WTC11 (cell line): ENCODE results near the gene PIWIL4. TPM values are rescaled to one million over a fixed set of nuclear protein-coding genes. Genes with fewer than 3 reads are reported as not detected.

Experiments used
- CBFB ChIP-seq: sonication (generic); formaldehyde crosslinking; IDR thresholded peaks from 2 replicates; pipeline ENCODE4 v1.8.1; 2022; ENCODE audit warnings: mild to moderate bottlenecking, low read depth, missing genetic modification reagents
- CREB1 ChIP-seq: sonication (generic); formaldehyde crosslinking; IDR thresholded peaks from 2 replicates; pipeline ENCODE4 v1.8.0; 2023; ENCODE audit warnings: mild to moderate bottlenecking, missing genetic modification reagents
- EMX1 ChIP-seq: fragments of 250-450 bp; sonication (Bioruptor Pico); IDR thresholded peaks from 2 replicates; pipeline ENCODE4 v1.8.0; 2021; ENCODE audit warnings: mild to moderate bottlenecking
- FOXJ3 ChIP-seq: sonication (generic); formaldehyde crosslinking; IDR thresholded peaks from 2 replicates; pipeline ENCODE4 v1.9.0; 2021; ENCODE audit warnings: missing genetic modification reagents, mild to moderate bottlenecking, borderline replicate concordance
- FOXK1 ChIP-seq: sonication (generic); formaldehyde crosslinking; IDR thresholded peaks from 2 replicates; pipeline ENCODE4 v1.8.0; 2022; ENCODE audit warnings: mild to moderate bottlenecking, moderate library complexity, missing genetic modification reagents
- GRHL2 ChIP-seq: fragments of 250-450 bp; sonication (Bioruptor Pico); IDR thresholded peaks from 2 replicates; pipeline ENCODE4 v1.8.0; 2022; ENCODE audit warnings: mild to moderate bottlenecking, moderate library complexity; ENCODE audit not compliant: insufficient replicate concordance, severe bottlenecking
- MXD4 ChIP-seq: fragments of 250-450 bp; sonication (Bioruptor Pico); IDR thresholded peaks from 2 replicates; pipeline ENCODE4 v1.8.0; 2021; ENCODE audit warnings: mild to moderate bottlenecking, moderate library complexity, borderline replicate concordance
- MYBL2 ChIP-seq: sonication (generic); formaldehyde crosslinking; IDR thresholded peaks from 2 replicates; pipeline ENCODE4 v1.8.1; 2023; ENCODE audit warnings: mild to moderate bottlenecking, moderate library complexity, missing genetic modification reagents
- NFATC4 ChIP-seq: fragments of 250-450 bp; sonication (Bioruptor Pico); IDR thresholded peaks from 2 replicates; pipeline ENCODE4 v1.9.0; 2021; ENCODE audit warnings: mild to moderate bottlenecking
- NR1H2 ChIP-seq: sonication (generic); formaldehyde crosslinking; IDR thresholded peaks from 2 replicates; pipeline ENCODE4 v1.9.0; 2021; ENCODE audit warnings: mild to moderate bottlenecking, moderate library complexity, missing genetic modification reagents
- NR2C2 ChIP-seq: sonication (generic); formaldehyde crosslinking; IDR thresholded peaks from 2 replicates; pipeline ENCODE4 v1.8.0; 2022; ENCODE audit warnings: mild to moderate bottlenecking, missing genetic modification reagents
- RORB ChIP-seq: fragments of 250-450 bp; sonication (Bioruptor Pico); IDR thresholded peaks from 2 replicates; pipeline ENCODE4 v1.9.0; 2021; ENCODE audit warnings: mild to moderate bottlenecking
- TCF7 ChIP-seq: sonication (generic); formaldehyde crosslinking; IDR thresholded peaks from 2 replicates; pipeline ENCODE4 v1.8.0; 2022; ENCODE audit warnings: mild to moderate bottlenecking, low read depth, missing genetic modification reagents, moderate library complexity
- TEAD4 ChIP-seq: sonication (generic); formaldehyde crosslinking; IDR thresholded peaks from 2 replicates; pipeline ENCODE4 v1.8.0; 2022; ENCODE audit warnings: mild to moderate bottlenecking, missing genetic modification reagents
- TP53 ChIP-seq: sonication (generic); formaldehyde crosslinking; IDR thresholded peaks from 2 replicates; pipeline ENCODE4 v1.8.1; 2023; ENCODE audit warnings: mild to moderate bottlenecking, missing genetic modification reagents
- ZBTB21 ChIP-seq: sonication (generic); formaldehyde crosslinking; IDR thresholded peaks from 2 replicates; pipeline ENCODE4 v1.8.1; 2023; ENCODE audit warnings: mild to moderate bottlenecking, missing genetic modification reagents, borderline replicate concordance
- ZNF317 ChIP-seq: sonication (generic); formaldehyde crosslinking; IDR thresholded peaks from 2 replicates; pipeline ENCODE4 v1.8.1; 2023; ENCODE audit warnings: low read depth, mild to moderate bottlenecking, moderate library complexity, missing genetic modification reagents, borderline replicate concordance
- ZNF423 ChIP-seq: fragments of 250-450 bp; sonication (Bioruptor Pico); IDR thresholded peaks from 2 replicates; pipeline ENCODE4 v2.1.2; 2022; ENCODE audit warnings: mild to moderate bottlenecking, moderate library complexity
- ZNF671 ChIP-seq: fragments of 250-450 bp; sonication (Bioruptor Pico); IDR thresholded peaks from 2 replicates; pipeline ENCODE4 v1.8.0; 2021; ENCODE audit warnings: mild to moderate bottlenecking
- total RNA-seq: library from RNA; stranded (reverse); gene quantifications from 3 replicates; pipeline ENCODE4 v1.2.3, GENCODE V29; 2021
- TF ChIP-seq, protein P1 (sequence below): sonication (generic); formaldehyde crosslinking; IDR thresholded peaks from 2 replicates; pipeline ENCODE4 v1.8.1; 2023; ENCODE audit warnings: mild to moderate bottlenecking, missing genetic modification reagents
- TF ChIP-seq, protein P2 (sequence below): fragments of 250-450 bp; sonication (Bioruptor Pico); IDR thresholded peaks from 2 replicates; pipeline ENCODE4 v1.9.0; 2021; ENCODE audit warnings: mild to moderate bottlenecking
- TF ChIP-seq, protein P3 (sequence below): sonication (generic); formaldehyde crosslinking; IDR thresholded peaks from 2 replicates; pipeline ENCODE4 v1.8.0; 2022; ENCODE audit warnings: mild to moderate bottlenecking, missing genetic modification reagents
- TF ChIP-seq, protein P4 (sequence below): sonication (generic); formaldehyde crosslinking; conservative IDR thresholded peaks from 2 replicates; pipeline ENCODE4 v1.8.1; 2022; ENCODE audit warnings: mild to moderate bottlenecking, missing genetic modification reagents
- TF ChIP-seq, protein P5 (sequence below): sonication (generic); formaldehyde crosslinking; IDR thresholded peaks from 2 replicates; pipeline ENCODE4 v1.8.1; 2023; ENCODE audit warnings: mild to moderate bottlenecking, missing genetic modification reagents, borderline replicate concordance
- TF ChIP-seq, protein P6 (sequence below): sonication (generic); formaldehyde crosslinking; IDR thresholded peaks from 2 replicates; pipeline ENCODE4 v1.8.1; 2023; ENCODE audit warnings: mild to moderate bottlenecking, missing genetic modification reagents
- TF ChIP-seq, protein P7 (sequence below): sonication (generic); formaldehyde crosslinking; IDR thresholded peaks from 2 replicates; pipeline ENCODE4 v1.8.0; 2023; ENCODE audit warnings: missing genetic modification reagents
- TF ChIP-seq, protein P8 (sequence below): sonication (generic); formaldehyde crosslinking; IDR thresholded peaks from 2 replicates; pipeline ENCODE4 v1.8.1; 2023; ENCODE audit warnings: mild to moderate bottlenecking, missing genetic modification reagents, moderate library complexity

Gene PIWIL4
- total RNA-seq, 1 experiment from 2014 or later = 0.33 TPM

DNA sequence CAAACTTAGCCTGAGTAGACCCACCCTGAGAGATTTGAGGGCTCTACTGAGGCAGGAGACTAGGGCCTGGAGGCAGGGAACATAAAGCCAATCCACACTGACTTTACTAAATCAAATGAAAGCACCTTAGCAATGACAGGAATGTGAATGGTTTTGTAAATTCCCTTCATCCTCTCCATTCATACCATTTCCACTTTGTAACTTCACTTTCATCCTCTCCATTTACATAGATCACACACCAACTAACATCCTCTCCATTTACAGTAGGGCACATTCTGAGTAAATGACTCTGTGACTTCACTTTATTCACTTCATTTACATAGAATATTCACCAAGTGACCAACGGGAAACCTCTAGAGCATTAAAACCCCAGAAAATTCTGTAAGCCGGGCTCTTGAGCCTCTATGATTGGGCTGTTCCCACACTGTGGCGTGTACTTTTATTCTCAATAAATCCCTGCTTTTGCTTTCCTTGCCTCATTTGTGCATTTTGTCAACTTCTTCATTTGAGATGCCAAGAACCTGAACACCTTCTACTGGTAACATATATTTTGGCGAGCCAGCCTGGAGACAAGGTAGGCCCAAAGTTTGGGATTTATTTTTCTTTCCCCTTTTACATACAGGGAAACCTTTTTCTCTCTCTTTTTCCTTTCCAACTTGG lies 82.9 kb downstream of the PIWIL4 start (continued):
- peak; percentile 62; the same call in 1 of the 2 replicates for TF ChIP-seq MYBL2
- no peak for TF ChIP-seq ZBTB21
- no peak for TF ChIP-seq ZNF423 (CRISPR knock-in tag)
- peak; percentile 86; the same call in 1 of the 2 replicates for TF ChIP-seq TEAD4 (CRISPR knock-in tag)
- TF ChIP-seq, protein P1, sequence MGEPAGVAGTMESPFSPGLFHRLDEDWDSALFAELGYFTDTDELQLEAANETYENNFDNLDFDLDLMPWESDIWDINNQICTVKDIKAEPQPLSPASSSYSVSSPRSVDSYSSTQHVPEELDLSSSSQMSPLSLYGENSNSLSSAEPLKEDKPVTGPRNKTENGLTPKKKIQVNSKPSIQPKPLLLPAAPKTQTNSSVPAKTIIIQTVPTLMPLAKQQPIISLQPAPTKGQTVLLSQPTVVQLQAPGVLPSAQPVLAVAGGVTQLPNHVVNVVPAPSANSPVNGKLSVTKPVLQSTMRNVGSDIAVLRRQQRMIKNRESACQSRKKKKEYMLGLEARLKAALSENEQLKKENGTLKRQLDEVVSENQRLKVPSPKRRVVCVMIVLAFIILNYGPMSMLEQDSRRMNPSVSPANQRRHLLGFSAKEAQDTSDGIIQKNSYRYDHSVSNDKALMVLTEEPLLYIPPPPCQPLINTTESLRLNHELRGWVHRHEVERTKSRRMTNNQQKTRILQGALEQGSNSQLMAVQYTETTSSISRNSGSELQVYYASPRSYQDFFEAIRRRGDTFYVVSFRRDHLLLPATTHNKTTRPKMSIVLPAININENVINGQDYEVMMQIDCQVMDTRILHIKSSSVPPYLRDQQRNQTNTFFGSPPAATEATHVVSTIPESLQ (CRISPR knock-in tag) = no peak
- no peak for TF ChIP-seq CREB1 (CRISPR knock-in tag)
- no peak for TF ChIP-seq ZNF317 (CRISPR knock-in tag)
- TF ChIP-seq, protein P2, sequence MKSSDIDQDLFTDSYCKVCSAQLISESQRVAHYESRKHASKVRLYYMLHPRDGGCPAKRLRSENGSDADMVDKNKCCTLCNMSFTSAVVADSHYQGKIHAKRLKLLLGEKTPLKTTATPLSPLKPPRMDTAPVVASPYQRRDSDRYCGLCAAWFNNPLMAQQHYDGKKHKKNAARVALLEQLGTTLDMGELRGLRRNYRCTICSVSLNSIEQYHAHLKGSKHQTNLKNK (CRISPR knock-in tag) = 0 out of 2 replicates have a peak, but pooled peaks have one; percentile 79
- 0 out of 2 replicates have a peak, but pooled peaks have one; percentile 25 for TF ChIP-seq EMX1 (CRISPR knock-in tag)
- no peak for TF ChIP-seq TCF7 (CRISPR knock-in tag)
- no peak for TF ChIP-seq NR1H2 (CRISPR knock-in tag)
- 0 out of 2 replicates have a peak, but pooled peaks have one; percentile 60 for TF ChIP-seq FOXK1 (CRISPR knock-in tag)
- TF ChIP-seq, protein P3, sequence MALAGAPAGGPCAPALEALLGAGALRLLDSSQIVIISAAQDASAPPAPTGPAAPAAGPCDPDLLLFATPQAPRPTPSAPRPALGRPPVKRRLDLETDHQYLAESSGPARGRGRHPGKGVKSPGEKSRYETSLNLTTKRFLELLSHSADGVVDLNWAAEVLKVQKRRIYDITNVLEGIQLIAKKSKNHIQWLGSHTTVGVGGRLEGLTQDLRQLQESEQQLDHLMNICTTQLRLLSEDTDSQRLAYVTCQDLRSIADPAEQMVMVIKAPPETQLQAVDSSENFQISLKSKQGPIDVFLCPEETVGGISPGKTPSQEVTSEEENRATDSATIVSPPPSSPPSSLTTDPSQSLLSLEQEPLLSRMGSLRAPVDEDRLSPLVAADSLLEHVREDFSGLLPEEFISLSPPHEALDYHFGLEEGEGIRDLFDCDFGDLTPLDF (CRISPR knock-in tag) = 0 out of 2 replicates have a peak, but pooled peaks have one; percentile 46
- no peak for TF ChIP-seq CBFB (CRISPR knock-in tag)
- TF ChIP-seq, protein P4, sequence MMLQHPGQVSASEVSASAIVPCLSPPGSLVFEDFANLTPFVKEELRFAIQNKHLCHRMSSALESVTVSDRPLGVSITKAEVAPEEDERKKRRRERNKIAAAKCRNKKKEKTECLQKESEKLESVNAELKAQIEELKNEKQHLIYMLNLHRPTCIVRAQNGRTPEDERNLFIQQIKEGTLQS (CRISPR knock-in tag) = no peak
- TF ChIP-seq, protein P5, sequence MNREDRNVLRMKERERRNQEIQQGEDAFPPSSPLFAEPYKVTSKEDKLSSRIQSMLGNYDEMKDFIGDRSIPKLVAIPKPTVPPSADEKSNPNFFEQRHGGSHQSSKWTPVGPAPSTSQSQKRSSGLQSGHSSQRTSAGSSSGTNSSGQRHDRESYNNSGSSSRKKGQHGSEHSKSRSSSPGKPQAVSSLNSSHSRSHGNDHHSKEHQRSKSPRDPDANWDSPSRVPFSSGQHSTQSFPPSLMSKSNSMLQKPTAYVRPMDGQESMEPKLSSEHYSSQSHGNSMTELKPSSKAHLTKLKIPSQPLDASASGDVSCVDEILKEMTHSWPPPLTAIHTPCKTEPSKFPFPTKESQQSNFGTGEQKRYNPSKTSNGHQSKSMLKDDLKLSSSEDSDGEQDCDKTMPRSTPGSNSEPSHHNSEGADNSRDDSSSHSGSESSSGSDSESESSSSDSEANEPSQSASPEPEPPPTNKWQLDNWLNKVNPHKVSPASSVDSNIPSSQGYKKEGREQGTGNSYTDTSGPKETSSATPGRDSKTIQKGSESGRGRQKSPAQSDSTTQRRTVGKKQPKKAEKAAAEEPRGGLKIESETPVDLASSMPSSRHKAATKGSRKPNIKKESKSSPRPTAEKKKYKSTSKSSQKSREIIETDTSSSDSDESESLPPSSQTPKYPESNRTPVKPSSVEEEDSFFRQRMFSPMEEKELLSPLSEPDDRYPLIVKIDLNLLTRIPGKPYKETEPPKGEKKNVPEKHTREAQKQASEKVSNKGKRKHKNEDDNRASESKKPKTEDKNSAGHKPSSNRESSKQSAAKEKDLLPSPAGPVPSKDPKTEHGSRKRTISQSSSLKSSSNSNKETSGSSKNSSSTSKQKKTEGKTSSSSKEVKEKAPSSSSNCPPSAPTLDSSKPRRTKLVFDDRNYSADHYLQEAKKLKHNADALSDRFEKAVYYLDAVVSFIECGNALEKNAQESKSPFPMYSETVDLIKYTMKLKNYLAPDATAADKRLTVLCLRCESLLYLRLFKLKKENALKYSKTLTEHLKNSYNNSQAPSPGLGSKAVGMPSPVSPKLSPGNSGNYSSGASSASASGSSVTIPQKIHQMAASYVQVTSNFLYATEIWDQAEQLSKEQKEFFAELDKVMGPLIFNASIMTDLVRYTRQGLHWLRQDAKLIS (CRISPR knock-in tag) = 0 out of 2 replicates have a peak, but pooled peaks have one; percentile 27
- no peak for TF ChIP-seq ZNF671 (CRISPR knock-in tag)
- TF ChIP-seq MXD4 = no peak
- no peak for TF ChIP-seq FOXJ3
- TF ChIP-seq, protein P6, sequence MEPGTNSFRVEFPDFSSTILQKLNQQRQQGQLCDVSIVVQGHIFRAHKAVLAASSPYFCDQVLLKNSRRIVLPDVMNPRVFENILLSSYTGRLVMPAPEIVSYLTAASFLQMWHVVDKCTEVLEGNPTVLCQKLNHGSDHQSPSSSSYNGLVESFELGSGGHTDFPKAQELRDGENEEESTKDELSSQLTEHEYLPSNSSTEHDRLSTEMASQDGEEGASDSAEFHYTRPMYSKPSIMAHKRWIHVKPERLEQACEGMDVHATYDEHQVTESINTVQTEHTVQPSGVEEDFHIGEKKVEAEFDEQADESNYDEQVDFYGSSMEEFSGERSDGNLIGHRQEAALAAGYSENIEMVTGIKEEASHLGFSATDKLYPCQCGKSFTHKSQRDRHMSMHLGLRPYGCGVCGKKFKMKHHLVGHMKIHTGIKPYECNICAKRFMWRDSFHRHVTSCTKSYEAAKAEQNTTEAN (CRISPR knock-in tag) = peak; percentile 72; the same call in 1 of the 2 replicates
- TF ChIP-seq RORB (CRISPR knock-in tag) = no peak
- TF ChIP-seq, protein P7, sequence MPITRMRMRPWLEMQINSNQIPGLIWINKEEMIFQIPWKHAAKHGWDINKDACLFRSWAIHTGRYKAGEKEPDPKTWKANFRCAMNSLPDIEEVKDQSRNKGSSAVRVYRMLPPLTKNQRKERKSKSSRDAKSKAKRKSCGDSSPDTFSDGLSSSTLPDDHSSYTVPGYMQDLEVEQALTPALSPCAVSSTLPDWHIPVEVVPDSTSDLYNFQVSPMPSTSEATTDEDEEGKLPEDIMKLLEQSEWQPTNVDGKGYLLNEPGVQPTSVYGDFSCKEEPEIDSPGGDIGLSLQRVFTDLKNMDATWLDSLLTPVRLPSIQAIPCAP (CRISPR knock-in tag) = no peak
- no peak for TF ChIP-seq NR2C2 (CRISPR knock-in tag)
- TF ChIP-seq GRHL2 = no peak
- TF ChIP-seq, protein P8, sequence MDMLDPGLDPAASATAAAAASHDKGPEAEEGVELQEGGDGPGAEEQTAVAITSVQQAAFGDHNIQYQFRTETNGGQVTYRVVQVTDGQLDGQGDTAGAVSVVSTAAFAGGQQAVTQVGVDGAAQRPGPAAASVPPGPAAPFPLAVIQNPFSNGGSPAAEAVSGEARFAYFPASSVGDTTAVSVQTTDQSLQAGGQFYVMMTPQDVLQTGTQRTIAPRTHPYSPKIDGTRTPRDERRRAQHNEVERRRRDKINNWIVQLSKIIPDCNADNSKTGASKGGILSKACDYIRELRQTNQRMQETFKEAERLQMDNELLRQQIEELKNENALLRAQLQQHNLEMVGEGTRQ (CRISPR knock-in tag) = no peak
- no peak for TF ChIP-seq NFATC4 (CRISPR knock-in tag)
- TF ChIP-seq TP53 (CRISPR knock-in tag) = no peak
